GM23338 (cell line): ENCODE measurements around the gene STIM1.

Source experiments
- EZH2 ChIP-seq: fragments of 200-600 bp; sonication (generic); IDR thresholded peaks from one replicate; pipeline ENCODE4 v1.8.0; 2017; ENCODE audit warnings: antibody characterized with exemption, mild to moderate bottlenecking, low read depth; ENCODE audit not compliant: unreplicated experiment
- POLR2AphosphoS5 ChIP-seq: IDR thresholded peaks from 2 replicates; pipeline ENCODE4 v1.6.1; 2016; ENCODE audit warnings: antibody characterized with exemption, low read depth
- REST ChIP-seq: IDR thresholded peaks from one replicate; pipeline ENCODE4 v1.6.1; 2018; ENCODE audit warnings: antibody characterized with exemption; ENCODE audit not compliant: unreplicated experiment
- TF ChIP-seq, protein P1 (sequence below), 2 experiments: fragments of 200-600 bp in 1 of 2; sonication (generic) in 1 of 2; conservative IDR thresholded peaks; 2 replicates each; pipeline versions ENCODE4 v1.5.1 to v1.6.1; 2016 to 2017; ENCODE audit warnings: antibody characterized with exemption in 2 of 2, low read depth in 2 of 2, mild to moderate bottlenecking in 2 of 2, moderate library complexity in 1 of 2

DNA sequence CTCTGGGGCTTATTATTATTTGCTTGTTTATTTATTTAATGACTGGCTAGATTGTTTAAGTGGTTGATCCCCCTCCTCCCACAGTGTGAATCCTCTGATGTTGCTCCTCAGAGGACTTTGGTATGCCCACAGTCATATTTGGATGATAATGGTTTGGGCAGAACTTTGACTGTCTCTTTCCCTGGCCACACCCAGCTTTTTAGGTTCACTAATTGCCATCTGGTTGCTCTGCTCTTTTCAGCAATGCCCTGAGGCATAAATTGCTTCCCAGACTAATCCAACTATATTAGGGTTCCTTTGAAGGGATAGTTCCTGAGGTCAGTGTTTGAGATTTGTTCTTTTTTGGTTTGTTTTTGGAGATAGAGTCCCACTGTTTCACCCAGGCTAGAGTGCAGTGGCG is 139.8 kb downstream of the STIM1 start:
- TF ChIP-seq, protein P1, sequence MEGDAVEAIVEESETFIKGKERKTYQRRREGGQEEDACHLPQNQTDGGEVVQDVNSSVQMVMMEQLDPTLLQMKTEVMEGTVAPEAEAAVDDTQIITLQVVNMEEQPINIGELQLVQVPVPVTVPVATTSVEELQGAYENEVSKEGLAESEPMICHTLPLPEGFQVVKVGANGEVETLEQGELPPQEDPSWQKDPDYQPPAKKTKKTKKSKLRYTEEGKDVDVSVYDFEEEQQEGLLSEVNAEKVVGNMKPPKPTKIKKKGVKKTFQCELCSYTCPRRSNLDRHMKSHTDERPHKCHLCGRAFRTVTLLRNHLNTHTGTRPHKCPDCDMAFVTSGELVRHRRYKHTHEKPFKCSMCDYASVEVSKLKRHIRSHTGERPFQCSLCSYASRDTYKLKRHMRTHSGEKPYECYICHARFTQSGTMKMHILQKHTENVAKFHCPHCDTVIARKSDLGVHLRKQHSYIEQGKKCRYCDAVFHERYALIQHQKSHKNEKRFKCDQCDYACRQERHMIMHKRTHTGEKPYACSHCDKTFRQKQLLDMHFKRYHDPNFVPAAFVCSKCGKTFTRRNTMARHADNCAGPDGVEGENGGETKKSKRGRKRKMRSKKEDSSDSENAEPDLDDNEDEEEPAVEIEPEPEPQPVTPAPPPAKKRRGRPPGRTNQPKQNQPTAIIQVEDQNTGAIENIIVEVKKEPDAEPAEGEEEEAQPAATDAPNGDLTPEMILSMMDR (conservative IDR thresholded peaks at IDR 0.05; ENCODE audit: low read depth in 2 of 2), result no peak
- TF ChIP-seq REST (no peak), POLR2AphosphoS5 (no peak), EZH2 (no peak)
